ENCODE measurements around the gene MILR1. TPM values are rescaled to one million over a fixed set of nuclear protein-coding genes. Genes with fewer than 3 reads are reported as not detected.

Gene MILR1
- total and polyA plus RNA-seq, 10 donors: 15.6 to 55.0 (median 27.6) TPM

- intact Hi-C loops (cut with DNase I; ENCODE audit: low total_unique reads): loop anchor here (10.0 kb wide), 1 partner anchor 139 kb away; no protein-coding TSS in a partner anchor
Measured at GRCh38 chr17:64515829-64516228, 66.9 kb downstream of the MILR1 start.

More at GRCh38 chr17:64515829-64516228, 66.9 kb downstream of the MILR1 start:
- Histone ChIP-seq H3K27me3 (replicated peaks in 1 of 7) (no peaks in the 10 kb centered on the region), H3K4me1 (peaks cover 0 to 21% (median 0%) of the 10 kb centered on the region in 6 donors), H3K27ac (no peak overlapping the region), H3K4me3 (no peak overlapping the region), H3K9me3 (no peaks in the 10 kb centered on the region), H3K36me3 (peaks cover 0 to 100% (median 78%) of the 10 kb centered on the region in 6 donors)
- WGBS, 5 donors: 90 to 100% (median 97%) methylated on average over 1 of the region's 1 CpG
- no peak for TF ChIP-seq POLR2A (IDR thresholded peaks at IDR 0.05)
- TF ChIP-seq, protein P1, sequence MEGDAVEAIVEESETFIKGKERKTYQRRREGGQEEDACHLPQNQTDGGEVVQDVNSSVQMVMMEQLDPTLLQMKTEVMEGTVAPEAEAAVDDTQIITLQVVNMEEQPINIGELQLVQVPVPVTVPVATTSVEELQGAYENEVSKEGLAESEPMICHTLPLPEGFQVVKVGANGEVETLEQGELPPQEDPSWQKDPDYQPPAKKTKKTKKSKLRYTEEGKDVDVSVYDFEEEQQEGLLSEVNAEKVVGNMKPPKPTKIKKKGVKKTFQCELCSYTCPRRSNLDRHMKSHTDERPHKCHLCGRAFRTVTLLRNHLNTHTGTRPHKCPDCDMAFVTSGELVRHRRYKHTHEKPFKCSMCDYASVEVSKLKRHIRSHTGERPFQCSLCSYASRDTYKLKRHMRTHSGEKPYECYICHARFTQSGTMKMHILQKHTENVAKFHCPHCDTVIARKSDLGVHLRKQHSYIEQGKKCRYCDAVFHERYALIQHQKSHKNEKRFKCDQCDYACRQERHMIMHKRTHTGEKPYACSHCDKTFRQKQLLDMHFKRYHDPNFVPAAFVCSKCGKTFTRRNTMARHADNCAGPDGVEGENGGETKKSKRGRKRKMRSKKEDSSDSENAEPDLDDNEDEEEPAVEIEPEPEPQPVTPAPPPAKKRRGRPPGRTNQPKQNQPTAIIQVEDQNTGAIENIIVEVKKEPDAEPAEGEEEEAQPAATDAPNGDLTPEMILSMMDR (IDR thresholded peaks at IDR 0.05 in 8 of 11, conservative IDR thresholded peaks at IDR 0.05 in 3 of 11): no peak
- TF ChIP-seq POLR2AphosphoS5 (IDR thresholded peaks at IDR 0.05): no peak
- DNase-seq: no peak

Small RNAs within 50 kb of the gene (microRNA-seq; reads per million reads assigned to microRNA genes)
- 0 reads per million in 3 donors for gene MIR1273E
- 8.4 to 11.9 (median 8.8) reads per million in 3 donors for gene MIR3064
- 0 reads per million in 3 donors for gene MIR5047

Small RNAs within 50 kb of the gene (small RNA-seq; reads per million reads assigned to genes)
- gene ATP5MFP4: 0 reads per million in 4 donors
- 0 reads per million in 4 donors for gene MIR1273E

Other genes starting within 250 kb of the MILR1 start
- 10 to 100 TPM; 22.3 to 44.5 (median 33.4) TPM for gene TEX2, start 185.9 kb upstream of the MILR1 start, total RNA-seq
- gene TEX2, start 185.9 kb upstream of the MILR1 start, polyA plus RNA-seq: 1 to 10 TPM; 3.0 to 6.7 (median 3.9) TPM
- 100 to 1,000 TPM; 184 to 318 (median 215) TPM for gene PECAM1, start 58.3 kb upstream of the MILR1 start, total RNA-seq
- gene PECAM1, start 58.3 kb upstream of the MILR1 start, polyA plus RNA-seq: 10 to 100 TPM; 18.5 to 30.3 (median 21.0) TPM
- 10 to 100 TPM; 15.9 to 35.3 (median 24.1) TPM for gene POLG2, start 47.9 kb downstream of the MILR1 start, total RNA-seq
- gene POLG2, start 47.9 kb downstream of the MILR1 start, polyA plus RNA-seq: 10 to 100 TPM; 14.5 to 16.5 (median 16.4) TPM
- gene DDX5, start 57.2 kb downstream of the MILR1 start, total RNA-seq: 1,000 to 10,000 TPM in 5 of 7 donors, 100 to 1,000 TPM in 2; 938 to 2,219 (median 1,164) TPM
- gene DDX5, start 57.2 kb downstream of the MILR1 start, polyA plus RNA-seq: 100 to 1,000 TPM; 493 to 626 (median 515) TPM
- 10 to 100 TPM; 38.8 to 83.9 (median 53.7) TPM for gene CEP95, start 57.9 kb downstream of the MILR1 start, total RNA-seq
- gene CEP95, start 57.9 kb downstream of the MILR1 start, polyA plus RNA-seq: 10 to 100 TPM; 33.5 to 59.9 (median 39.4) TPM
- 10 to 100 TPM; 22.7 to 35.7 (median 28.0) TPM for gene SMURF2, start 213.2 kb downstream of the MILR1 start, total RNA-seq
- gene SMURF2, start 213.2 kb downstream of the MILR1 start, polyA plus RNA-seq: 1 to 10 TPM; 5.4 to 6.5 (median 5.9) TPM